Stimulated activated CD4-positive, alpha-beta T cell treated with anti-CD3 and anti-CD28 coated beads, Interleukin-2, amount 100 ng/mL, for 24 hours (primary cell): Measurements from ENCODE around the gene TMEM185B.
"Not testable (repeated sequence)": the region's sequence is repeated elsewhere in the genome, so short reads cannot be mapped to it uniquely, and the experiment has no call there.

Experiments
- DNase-seq, 2 donors: peaks; one replicate each; pipeline ENCODE4 v3.0.0-alpha.2; 2020

Gene TMEM185B

GRCh38 chr2:120223034-120223912, at the start of gene TMEM185B:
Gene TMEM185B, minus strand, starts transcription at chr2:120223400. Its CDS starts 424 bp downstream, at chr2:120222976.
- peak; percentile 92 to 93 for DNase-seq

DNA sequence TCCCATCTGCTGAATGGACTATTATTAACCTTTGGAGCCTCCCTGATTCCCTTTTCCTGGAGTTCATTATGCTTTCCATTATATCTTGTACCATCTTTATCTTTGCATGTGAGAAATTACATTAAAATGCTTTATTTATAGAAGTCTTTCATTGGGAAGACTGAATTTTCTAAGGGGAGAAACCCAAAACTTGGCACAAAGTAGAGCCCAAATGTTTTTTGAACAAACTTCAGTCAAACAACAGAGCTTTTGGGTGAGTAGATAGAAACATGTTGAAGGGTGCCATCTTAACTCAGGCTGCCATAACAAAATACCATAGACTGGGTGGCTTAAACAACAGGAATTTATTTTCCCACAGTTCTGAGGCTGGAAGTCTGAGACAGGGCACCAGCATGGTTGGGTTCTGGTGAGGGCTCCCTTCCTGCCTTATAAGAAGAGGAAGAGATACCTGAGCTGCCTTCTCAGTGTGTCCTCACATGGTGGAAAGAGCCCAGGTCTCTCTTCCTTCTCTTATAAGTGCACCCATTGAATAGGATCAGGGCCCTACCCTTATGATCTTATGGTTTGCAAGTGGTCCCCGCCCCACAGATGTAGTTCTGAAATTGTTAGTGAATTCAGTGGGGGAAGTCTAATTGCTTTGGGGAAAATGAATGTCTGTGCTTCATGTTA, 48.6 kb upstream of the TMEM185B start:
- no peak for DNase-seq

DNA sequence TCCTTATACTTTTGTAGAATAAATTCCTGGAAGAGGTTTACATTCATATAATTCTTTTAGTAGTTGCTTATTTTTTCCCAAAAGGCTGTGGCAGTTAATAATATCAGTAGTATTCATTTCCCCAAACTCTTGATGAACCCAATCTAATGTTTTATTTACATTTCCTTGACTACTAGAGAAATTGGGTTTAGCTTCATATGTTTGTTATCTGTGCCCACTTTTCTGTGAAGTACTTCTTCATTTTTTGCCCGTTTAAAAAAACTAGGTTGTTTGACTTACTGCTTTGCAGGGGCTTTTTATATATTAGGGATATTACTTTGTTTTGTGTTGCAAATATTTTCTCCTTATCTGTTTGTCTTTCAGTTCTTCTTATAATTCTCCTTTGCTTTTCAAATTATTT, 46.6 kb upstream of the TMEM185B start:
- no peak for DNase-seq

DNA sequence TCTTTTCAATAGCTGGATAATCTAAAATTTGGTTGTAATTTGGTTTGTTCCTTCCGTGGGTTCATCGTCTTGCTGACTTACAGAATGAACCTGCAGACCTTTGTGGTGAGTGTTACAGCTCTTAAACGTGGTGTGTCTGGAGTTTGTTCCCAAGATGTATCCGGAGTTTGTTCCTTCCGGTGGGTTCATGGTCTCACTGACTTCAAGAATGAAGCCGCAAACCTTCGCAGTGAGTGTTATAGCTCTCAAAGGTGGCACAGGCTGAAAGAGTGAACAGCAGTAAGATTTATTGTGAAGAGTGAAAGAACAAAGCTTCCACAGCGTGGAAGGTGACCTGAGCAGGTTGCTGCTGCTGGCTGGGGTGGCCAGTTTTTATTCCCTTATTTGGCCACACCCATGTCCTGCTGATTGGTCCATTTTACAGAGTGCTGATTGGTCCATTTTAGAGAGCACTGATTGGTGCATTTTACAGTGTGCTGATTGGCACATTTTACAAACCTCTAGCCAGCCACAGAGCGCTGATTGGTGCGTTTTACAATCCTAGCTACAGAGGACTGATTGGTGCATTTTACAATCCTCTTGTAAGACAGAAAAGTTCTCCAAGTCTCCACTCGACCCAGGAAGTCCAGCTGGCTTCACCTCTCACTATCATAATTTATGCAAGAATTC, 46.0 kb upstream of the TMEM185B start:
- DNase-seq = no peak

DNA sequence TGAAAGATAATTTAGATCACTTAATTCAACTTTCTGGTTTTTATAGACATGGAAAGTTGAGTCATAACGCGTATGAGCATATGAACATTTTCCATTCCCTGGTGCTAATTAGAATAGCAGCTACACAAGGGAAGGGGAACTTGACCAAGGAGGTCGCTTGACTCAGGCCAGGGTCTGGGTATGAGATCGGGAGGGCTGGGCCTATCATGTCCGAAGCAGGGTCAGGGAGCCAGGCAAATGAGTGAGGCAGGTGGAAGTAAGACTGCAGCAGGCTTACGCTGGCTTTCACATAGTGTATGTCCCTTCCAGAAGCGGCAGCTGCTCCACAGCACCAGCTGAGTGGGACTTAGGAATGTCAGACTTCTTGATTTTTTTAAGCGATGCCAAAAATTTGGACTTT, 44.1 kb upstream of the TMEM185B start:
- peak in 1 of 2 donors; percentile 32 for DNase-seq

- no peak for DNase-seq
Measured at GRCh38 chr2:120265006-120265405, 41.8 kb upstream of the TMEM185B start.

DNA sequence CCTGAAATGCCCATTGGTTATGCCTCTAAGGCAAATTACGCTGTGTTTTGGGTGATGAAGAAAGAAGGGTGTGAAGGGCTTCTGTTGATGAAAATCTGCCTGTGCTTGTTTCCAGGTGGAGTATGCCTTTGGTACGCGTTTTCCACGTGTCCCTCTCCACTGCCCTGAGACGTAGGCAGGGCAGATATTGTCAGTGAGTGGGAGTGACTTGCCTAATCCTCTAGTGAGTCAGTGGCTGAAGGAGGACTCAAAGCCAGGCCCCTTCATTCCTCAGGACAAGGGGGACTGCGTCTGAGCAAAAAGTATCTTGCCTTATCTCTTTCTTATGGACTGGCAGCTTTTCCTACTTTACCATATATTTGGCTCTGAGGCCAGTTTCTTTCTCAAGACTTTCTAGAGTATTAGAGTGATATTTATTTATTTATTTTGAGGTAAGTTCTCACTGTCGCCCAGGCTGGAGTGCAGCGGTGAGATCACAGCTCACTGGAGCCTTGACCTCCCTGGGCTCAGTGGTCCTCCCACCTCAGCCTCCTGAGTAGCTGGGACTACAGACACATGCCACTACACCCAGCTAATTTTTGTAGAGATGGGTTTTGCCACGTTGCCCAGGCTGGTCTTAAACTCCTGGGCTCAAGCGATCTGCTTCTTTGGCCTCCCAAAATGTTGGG, 39.7 kb upstream of the TMEM185B start:
- no peak for DNase-seq

GRCh38 chr2:120262150-120262549, 39.0 kb upstream of the TMEM185B start:
- DNase-seq = no peak

- DNase-seq = peak; percentile 48 to 62
Measured at GRCh38 chr2:120261387-120262006, 38.3 kb upstream of the TMEM185B start.

DNA sequence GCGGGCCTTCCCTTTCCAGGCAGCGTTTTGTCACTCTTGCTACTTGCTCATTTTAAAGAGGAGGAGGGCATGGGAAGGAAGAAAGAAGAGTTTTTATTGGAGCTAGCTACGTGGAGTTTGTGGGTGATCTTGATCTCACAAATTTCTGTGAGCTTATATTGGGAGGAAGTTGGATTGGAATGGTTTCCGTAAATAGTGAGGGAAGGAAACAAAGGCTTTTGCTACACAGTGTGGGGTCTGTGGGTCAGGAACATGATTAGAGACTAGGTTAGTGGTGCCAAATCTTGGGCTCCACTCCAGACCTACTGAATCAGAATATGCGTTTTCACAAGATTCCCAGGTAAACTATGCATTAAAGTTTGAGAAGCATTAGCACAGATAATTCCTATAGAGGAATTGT, 37.5 kb upstream of the TMEM185B start:
- no peak for DNase-seq

DNA sequence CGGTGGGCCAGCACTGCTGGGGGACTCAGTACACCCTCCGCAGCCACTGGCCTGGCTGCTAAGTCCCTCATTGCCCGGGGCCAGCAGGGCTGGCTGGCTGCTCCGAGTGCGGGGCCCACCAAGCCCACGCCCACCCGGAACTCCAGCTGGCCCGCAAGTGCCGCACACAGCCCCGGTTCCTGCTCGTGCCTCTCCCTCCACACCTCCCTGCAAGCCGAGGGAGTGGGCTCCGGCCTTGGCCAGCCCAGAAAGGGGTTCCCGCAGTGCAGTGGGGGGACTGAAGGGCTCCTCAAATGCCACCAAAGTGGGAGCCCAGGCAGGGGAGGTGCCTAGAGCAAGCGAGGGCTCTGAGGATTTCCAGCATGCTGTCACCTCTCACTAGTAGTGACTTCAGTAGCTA, 36.7 kb upstream of the TMEM185B start:
- DNase-seq = not testable (repeated sequence)

DNA sequence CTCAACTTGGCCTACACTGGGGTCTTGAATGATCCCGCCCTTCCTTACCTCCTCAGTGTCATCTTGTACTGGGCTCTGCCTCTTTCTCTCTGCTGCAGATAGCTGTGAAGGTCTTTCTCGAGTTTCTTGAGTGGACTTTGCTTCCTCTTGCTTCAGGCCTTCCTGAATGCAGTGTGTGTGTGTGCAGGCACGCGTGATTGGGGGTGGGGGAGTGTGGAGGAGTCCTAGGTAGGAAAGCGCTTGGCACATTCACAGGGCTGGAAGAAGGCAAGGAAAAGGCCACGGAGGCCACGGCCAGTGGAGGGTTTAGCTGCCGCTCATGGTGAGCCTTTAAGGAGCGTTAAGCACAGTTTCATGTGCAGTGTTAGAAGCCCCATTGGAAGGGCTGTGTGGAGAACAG, 35.0 kb upstream of the TMEM185B start:
- DNase-seq = no peak

DNA sequence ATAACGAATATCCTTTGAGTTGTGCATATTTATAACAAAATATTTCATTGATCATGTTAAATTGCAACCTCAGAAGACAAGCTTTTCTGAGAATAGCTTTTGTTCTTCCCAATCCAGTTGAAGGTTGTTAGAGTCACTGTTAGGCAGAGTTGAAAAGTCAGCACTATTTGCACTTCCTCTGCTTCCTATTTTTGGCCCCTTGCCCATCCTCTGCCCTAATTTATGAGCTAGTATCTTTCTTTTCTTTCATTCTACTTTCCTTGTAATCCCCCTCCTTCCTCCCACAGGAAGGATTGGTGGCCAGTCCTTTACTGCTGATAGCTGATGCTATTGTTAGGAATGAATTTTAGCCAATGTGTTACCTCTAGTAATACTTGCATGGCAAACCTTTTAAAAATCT, 34.3 kb upstream of the TMEM185B start:
- DNase-seq = no peak

GRCh38 chr2:120256651-120257000, 33.4 kb upstream of the TMEM185B start:
- DNase-seq = no peak

DNA sequence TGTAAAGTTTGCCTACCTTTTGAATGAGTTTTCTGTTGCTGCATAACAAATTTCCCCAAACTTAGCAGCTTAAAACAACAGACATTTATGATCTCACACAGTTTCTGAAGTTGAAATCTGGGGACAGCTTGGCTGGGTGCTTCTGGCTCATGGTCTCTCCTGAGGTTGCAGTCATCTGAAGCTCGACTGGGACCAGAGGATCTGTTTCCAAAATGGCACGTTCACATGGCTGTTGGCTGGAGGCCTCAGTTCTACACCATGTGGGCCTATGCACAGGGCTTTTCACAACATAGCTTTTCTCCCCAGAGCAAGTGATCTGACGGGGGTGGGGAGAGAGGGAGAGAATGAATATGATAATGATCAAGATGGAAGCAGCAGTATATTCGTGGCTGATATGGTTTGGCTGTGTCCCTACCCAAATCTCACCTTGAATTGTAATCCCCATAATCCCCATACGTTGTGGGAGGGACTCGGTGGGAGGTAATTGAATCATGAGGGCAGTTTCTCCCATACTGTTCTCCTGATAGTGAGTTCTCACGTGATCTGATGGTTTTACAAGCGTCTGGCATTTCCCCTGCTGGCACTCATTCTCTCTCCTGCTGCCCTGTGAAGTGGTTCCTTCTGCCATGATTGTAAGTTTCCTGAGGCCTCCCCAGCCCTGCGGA, 32.9 kb upstream of the TMEM185B start:
- no peak for DNase-seq

- no peak for DNase-seq
Measured at GRCh38 chr2:120255071-120255470, 31.9 kb upstream of the TMEM185B start.

- DNase-seq = no peak
Measured at GRCh38 chr2:120254178-120254577, 31.0 kb upstream of the TMEM185B start.

- peak; percentile 44 for DNase-seq
Measured at GRCh38 chr2:120253021-120253882, 30.1 kb upstream of the TMEM185B start.

GRCh38 chr2:120252225-120253020, 29.2 kb upstream of the TMEM185B start, which contains the start of gene RALB:
Gene RALB, plus strand, starts transcription at chr2:120252852. Its CDS starts 25,813 bp downstream, at chr2:120278665.
- DNase-seq = peak; percentile 99

GRCh38 chr2:120251880-120252224, 28.7 kb upstream of the TMEM185B start:
- no peak for DNase-seq
